GM12878 (cell line): Measurements from ENCODE around the gene MDH1B. TPM values are rescaled to one million over a fixed set of nuclear protein-coding genes. Genes with fewer than 3 reads are reported as not detected.

ENCODE experiments used
- ATAC-seq: fragments of 200-7000 bp; cut with Tn5 transposase; 3 replicates; pipeline ENCODE4 v1.9.1; 2020; ENCODE audit warnings: mild to moderate bottlenecking, moderate library complexity
- BruUV-seq: library from RNA; stranded (reverse); fragments of 400-500 nt; replicated peaks from 2 replicates; lab custom pipeline; 2021; lab: Mats Ljungman, UMichigan
- CTCF ChIA-PET: fragments of 300-600 bp; sonication (Branson Sonifier 250); formaldehyde crosslinking; extraction: SDS; loops from one replicate; lab custom pipeline; 2021; ENCODE audit warnings: inconsistent platforms; lab: Yijun Ruan, JAX
- POLR2A ChIA-PET: fragments of 350-600 bp; formaldehyde crosslinking; extraction: SDS; loops from one replicate; lab custom pipeline; 2021; ENCODE audit warnings: inconsistent platforms; lab: Charles Lee
- RAD21 ChIA-PET: fragments of 300-600 bp; sonication (Branson Sonifier 250); formaldehyde crosslinking; loops from one replicate; lab custom pipeline; 2023; ENCODE audit warnings: antibody characterized with exemption; ENCODE audit not compliant: unreplicated experiment; lab: Charles Lee
- SMC1A ChIA-PET: fragments of 300-600 bp; sonication (Branson Sonifier 250); formaldehyde crosslinking; loops from one replicate; lab custom pipeline; 2023; ENCODE audit not compliant: unreplicated experiment, uncharacterized antibody; lab: Charles Lee
- DNase-seq: peaks from one replicate; pipeline ENCODE4 v3.0.0-alpha.2; 2011; ENCODE audit warnings: low read depth, low spot score
- FAIRE-seq: peaks from 3 replicates; lab custom pipeline; 2011; peaks lifted over from hg19 to GRCh38; lab: Jason Lieb, UNC
- H2AFZ ChIP-seq: 2 replicates; pipeline ENCODE4 v1.6.0; 2011; ENCODE audit warnings: low read depth, low read length, control low read depth; ENCODE audit not compliant: control insufficient read depth
- H3K27ac ChIP-seq: 2 replicates; pipeline ENCODE4 v1.5.1; 2011; ENCODE audit warnings: control low read depth; ENCODE audit not compliant: control insufficient read depth, insufficient read depth
- H3K27me3 ChIP-seq, 2 experiments: replicated peaks in 1 of 2; 2 replicates each; pipeline versions ENCODE4 v1.6.0 to v1.6.1; 2011; ENCODE audit warnings: low read length in 1 of 2; ENCODE audit not compliant: control insufficient read depth in 2 of 2, insufficient read depth in 2 of 2
- H3K36me3 ChIP-seq, 2 experiments: 2 replicates each; pipeline ENCODE4 v1.5.1; 2011; ENCODE audit warnings: low read length in 1 of 2; ENCODE audit not compliant: control insufficient read depth in 2 of 2, insufficient read depth in 2 of 2
- H3K4me1 ChIP-seq: 2 replicates; pipeline ENCODE4 v1.6.1; 2011; ENCODE audit warnings: mild to moderate bottlenecking, low read length, moderate library complexity, mixed read lengths; ENCODE audit not compliant: control insufficient read depth, insufficient read depth
- H3K4me2 ChIP-seq: 2 replicates; pipeline ENCODE4 v1.6.0; 2011; ENCODE audit warnings: control low read depth; ENCODE audit not compliant: control insufficient read depth, insufficient read depth
- H3K4me3 ChIP-seq: fragments of 200-600 bp; sonication (generic); 2 replicates; pipeline ENCODE4 v1.5.1; 2016
- H3K79me2 ChIP-seq: 2 replicates; pipeline ENCODE4 v1.6.0; 2011; ENCODE audit warnings: low read length; ENCODE audit not compliant: control insufficient read depth, insufficient read depth
- H3K9ac ChIP-seq: 2 replicates; pipeline ENCODE4 v1.8.0; 2011; ENCODE audit warnings: low read length, control low read depth, mixed read lengths; ENCODE audit not compliant: control insufficient read depth, insufficient read depth
- H3K9me3 ChIP-seq: replicated peaks from 3 replicates; pipeline ENCODE4 v1.5.1; 2011; ENCODE audit warnings: mild to moderate bottlenecking, low read length; ENCODE audit not compliant: control insufficient read depth, insufficient read depth
- H4K20me1 ChIP-seq: 2 replicates; pipeline ENCODE4 v1.6.0; 2011; ENCODE audit not compliant: control insufficient read depth, insufficient read depth
- CBFB ChIP-seq: IDR thresholded peaks from 2 replicates; pipeline ENCODE4 v1.6.1; 2016; ENCODE audit warnings: antibody characterized with exemption, low read depth
- CHD2 ChIP-seq: IDR thresholded peaks from 2 replicates; pipeline ENCODE4 v1.6.1; 2011; ENCODE audit warnings: low read depth, low read length, improper control_type of control experiment, borderline replicate concordance
- DPF2 ChIP-seq: fragments of 450-650 bp; IDR thresholded peaks from 2 replicates; pipeline ENCODE4 v1.6.1; 2017; ENCODE audit warnings: mild to moderate bottlenecking
- EP300 ChIP-seq, 2 experiments: fragments of 150-350 bp in 1 of 2; IDR thresholded peaks; 2 replicates each; pipeline ENCODE4 v1.6.1; 2011 to 2012; ENCODE audit warnings: low read depth in 2 of 2, low read length in 2 of 2, borderline replicate concordance in 1 of 2, improper control_type of control experiment in 1 of 2, inconsistent platforms in 1 of 2; ENCODE audit not compliant: control insufficient read depth in 1 of 2
- GABPA ChIP-seq: IDR thresholded peaks from 2 replicates; pipeline ENCODE4 v1.6.1; 2014; ENCODE audit warnings: antibody characterized with exemption, low read depth, mild to moderate bottlenecking, inconsistent platforms
- GATAD2B ChIP-seq: fragments of 450-650 bp; conservative IDR thresholded peaks from 2 replicates; pipeline ENCODE4 v1.6.1; 2017; ENCODE audit warnings: low read depth, mild to moderate bottlenecking, moderate library complexity
- IRF4 ChIP-seq: IDR thresholded peaks from 2 replicates; pipeline ENCODE4 v1.6.1; 2011; ENCODE audit warnings: low read depth, low read length
- MEF2B ChIP-seq: fragments of 450-650 bp; IDR thresholded peaks from 2 replicates; pipeline ENCODE4 v1.6.1; 2018; ENCODE audit warnings: mild to moderate bottlenecking, moderate library complexity; ENCODE audit not compliant: partially characterized antibody, poor library complexity, severe bottlenecking
- MYB ChIP-seq: fragments of 150-350 bp; IDR thresholded peaks from 2 replicates; pipeline ENCODE4 v1.6.1; 2014; ENCODE audit warnings: mild to moderate bottlenecking, low read depth, low read length, borderline replicate concordance
- NRF1 ChIP-seq: conservative IDR thresholded peaks from 2 replicates; pipeline ENCODE4 v1.6.1; 2011; ENCODE audit warnings: mild to moderate bottlenecking, low read depth, low read length, improper control_type of control experiment
- RBBP5 ChIP-seq: fragments of 200-600 bp; sonication (generic); conservative IDR thresholded peaks from 2 replicates; pipeline ENCODE4 v1.6.1; 2016
- RUNX3 ChIP-seq: IDR thresholded peaks from 2 replicates; pipeline ENCODE4 v1.6.1; 2012; ENCODE audit warnings: low read length, inconsistent platforms
- SREBF1 ChIP-seq: IDR thresholded peaks from 2 replicates; pipeline ENCODE4 v1.6.1; 2012; ENCODE audit warnings: mild to moderate bottlenecking, low read length
- SREBF2 ChIP-seq: IDR thresholded peaks from 2 replicates; pipeline ENCODE4 v1.6.1; 2012; ENCODE audit warnings: mild to moderate bottlenecking, low read length
- STAT3 ChIP-seq: IDR thresholded peaks from 2 replicates; pipeline ENCODE4 v1.6.1; 2011; ENCODE audit warnings: low read depth, low read length, improper control_type of control experiment
- WGBS: methylation state at CpG from one replicate; pipeline ENCODE4 v1.1.6; 2016; ENCODE audit warnings: low lambda C conversion rate; ENCODE audit not compliant: insufficient replicate concordance, insufficient coverage; ENCODE audit errors: missing lambda C conversion rate; 5-methylcytosine and 5-hydroxymethylcytosine counted together
- in situ Hi-C: fragments of 300-500 bp; cut with MboI; formaldehyde crosslinking; loops from 9 replicates; pipeline ENCODE4 v1.14.3; 2018; ENCODE audit warnings: mixed read lengths
- intact Hi-C: fragments of 100-400 bp; cut with micrococcal nuclease; formaldehyde crosslinking; loops from one replicate; pipeline ENCODE4 v1.14.2; 2022; ENCODE audit not compliant: unreplicated experiment
- polyA plus RNA-seq, 11 experiments: library from polyadenylated mRNA; depleted of rRNA in 4 of 11; unstranded in 6 of 11; stranded (reverse) in 5 of 11; fragments of >200 nt; fragmentation: Nextera tagmentation in 4 of 11; fragmentation: Illumina TruSeq in 1 of 11; extraction: Ambion mirVana in 4 of 11; extraction: Trizol in 1 of 11; gene quantifications; 1 replicate in 1 of 11; 2 replicates in 10 of 11; pipeline versions ENCODE4 v1.2.1 to v1.2.3, GENCODE V29; 2011 to 2016; ENCODE audit warnings: inconsistent platforms in 2 of 11, missing spikeins in 2 of 11, low read depth in 1 of 11
- total RNA-seq, 4 experiments: library from RNA; depleted of rRNA in 3 of 4; stranded (reverse); fragments of >200 nt in 3 of 4; fragmentation: Illumina TruSeq in 1 of 4; extraction: Trizol in 1 of 4; gene quantifications; 2 replicates each; pipeline versions ENCODE4 v1.2.1 to v1.2.3, GENCODE V29; 2013 to 2021
- TF ChIP-seq, protein P1 (sequence below): fragments of 450-650 bp; conservative IDR thresholded peaks from 2 replicates; pipeline ENCODE4 v1.6.1; 2017; ENCODE audit warnings: mild to moderate bottlenecking, moderate library complexity
- TF ChIP-seq, protein P2 (sequence below): fragments of 450-650 bp; IDR thresholded peaks from 2 replicates; pipeline ENCODE4 v1.6.1; 2016; ENCODE audit warnings: mild to moderate bottlenecking
- TF ChIP-seq, protein P3 (sequence below): fragments of 450-650 bp; IDR thresholded peaks from 2 replicates; pipeline ENCODE4 v1.6.1; 2017; ENCODE audit warnings: antibody characterized with exemption, mild to moderate bottlenecking, moderate library complexity

MDH1B gene
- total and polyA plus RNA-seq, 10 of the 15 experiments (the other 5 are each of a cell fraction or from before 2014, with no cell fraction given), result 0.47 to 1.6 (median 0.98) TPM

DNA sequence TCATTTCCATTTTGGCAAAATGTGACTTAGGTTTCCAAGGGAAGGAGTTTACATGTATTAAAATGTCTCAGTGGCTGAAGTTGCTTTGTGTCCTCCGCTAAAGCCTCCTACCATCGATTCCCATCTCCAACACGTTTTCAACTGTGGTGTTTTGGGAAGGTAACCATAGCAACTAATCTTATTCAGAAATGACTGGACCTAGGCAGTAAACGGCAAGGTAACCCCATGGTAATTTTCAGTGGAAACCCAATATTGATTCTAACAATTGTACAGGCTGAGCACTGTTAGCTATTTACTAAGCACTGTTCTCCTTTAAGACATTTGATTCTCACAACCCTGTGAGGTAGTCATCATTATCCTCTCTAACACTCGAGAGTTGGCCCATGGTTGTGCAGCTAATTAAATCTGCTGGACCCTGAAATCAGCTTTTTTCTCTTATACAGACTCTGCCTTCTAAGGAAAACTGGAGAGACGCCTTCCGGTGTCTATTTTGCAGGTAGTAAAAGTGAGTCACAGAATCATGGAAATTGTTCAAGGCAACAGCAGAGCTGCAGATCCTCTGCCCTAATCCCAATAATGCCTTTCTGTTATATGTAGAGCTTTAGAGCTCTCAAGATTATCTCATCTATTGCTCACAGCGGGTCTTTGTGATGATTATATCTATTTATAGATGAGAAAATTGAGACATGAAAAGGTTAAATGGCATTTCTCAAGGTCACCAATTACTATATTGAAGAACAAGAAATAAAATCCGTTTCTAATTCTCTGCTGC, 36.5 kb upstream of the MDH1B start:
- Histone ChIP-seq H3K36me3 (no peaks in the 10 kb centered on the region), H2AFZ (no peak overlapping the region), H3K4me3 (no peak overlapping the region), H3K4me2 (no peak overlapping the region), H3K9ac (no peak overlapping the region), H3K4me1 (peaks cover 3% of the 10 kb centered on the region), H3K9me3 (no peaks in the 10 kb centered on the region), H3K27ac (no peak overlapping the region), H3K79me2 (no peaks in the 10 kb centered on the region), H4K20me1 (no peaks in the 10 kb centered on the region), H3K27me3 (no peaks in the 10 kb centered on the region)
- BruUV-seq, result no TSS peak
- TF ChIP-seq STAT3 (no peak), CHD2 (no peak), MYB (no peak), RBBP5 (no peak), DPF2 (no peak), SREBF1 (no peak), MEF2B (no peak), GATAD2B (no peak), SREBF2 (no peak), EP300 (IDR thresholded peaks at IDR 0.05; ENCODE audit: borderline replicate concordance in 1 of 2, control insufficient read depth in 1 of 2, low read depth in 2 of 2, low read length in 2 of 2) (no peak), GABPA (no peak), IRF4 (no peak), RUNX3 (no peak), CBFB (no peak), NRF1 (no peak)
- TF ChIP-seq, protein P1, sequence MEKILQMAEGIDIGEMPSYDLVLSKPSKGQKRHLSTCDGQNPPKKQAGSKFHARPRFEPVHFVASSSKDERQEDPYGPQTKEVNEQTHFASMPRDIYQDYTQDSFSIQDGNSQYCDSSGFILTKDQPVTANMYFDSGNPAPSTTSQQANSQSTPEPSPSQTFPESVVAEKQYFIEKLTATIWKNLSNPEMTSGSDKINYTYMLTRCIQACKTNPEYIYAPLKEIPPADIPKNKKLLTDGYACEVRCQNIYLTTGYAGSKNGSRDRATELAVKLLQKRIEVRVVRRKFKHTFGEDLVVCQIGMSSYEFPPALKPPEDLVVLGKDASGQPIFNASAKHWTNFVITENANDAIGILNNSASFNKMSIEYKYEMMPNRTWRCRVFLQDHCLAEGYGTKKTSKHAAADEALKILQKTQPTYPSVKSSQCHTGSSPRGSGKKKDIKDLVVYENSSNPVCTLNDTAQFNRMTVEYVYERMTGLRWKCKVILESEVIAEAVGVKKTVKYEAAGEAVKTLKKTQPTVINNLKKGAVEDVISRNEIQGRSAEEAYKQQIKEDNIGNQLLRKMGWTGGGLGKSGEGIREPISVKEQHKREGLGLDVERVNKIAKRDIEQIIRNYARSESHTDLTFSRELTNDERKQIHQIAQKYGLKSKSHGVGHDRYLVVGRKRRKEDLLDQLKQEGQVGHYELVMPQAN, result no peak
- TF ChIP-seq, protein P2, sequence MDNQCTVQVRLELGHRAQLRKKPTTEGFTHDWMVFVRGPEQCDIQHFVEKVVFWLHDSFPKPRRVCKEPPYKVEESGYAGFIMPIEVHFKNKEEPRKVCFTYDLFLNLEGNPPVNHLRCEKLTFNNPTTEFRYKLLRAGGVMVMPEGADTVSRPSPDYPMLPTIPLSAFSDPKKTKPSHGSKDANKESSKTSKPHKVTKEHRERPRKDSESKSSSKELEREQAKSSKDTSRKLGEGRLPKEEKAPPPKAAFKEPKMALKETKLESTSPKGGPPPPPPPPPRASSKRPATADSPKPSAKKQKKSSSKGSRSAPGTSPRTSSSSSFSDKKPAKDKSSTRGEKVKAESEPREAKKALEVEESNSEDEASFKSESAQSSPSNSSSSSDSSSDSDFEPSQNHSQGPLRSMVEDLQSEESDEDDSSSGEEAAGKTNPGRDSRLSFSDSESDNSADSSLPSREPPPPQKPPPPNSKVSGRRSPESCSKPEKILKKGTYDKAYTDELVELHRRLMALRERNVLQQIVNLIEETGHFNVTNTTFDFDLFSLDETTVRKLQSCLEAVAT, result no peak
- TF ChIP-seq, protein P3, sequence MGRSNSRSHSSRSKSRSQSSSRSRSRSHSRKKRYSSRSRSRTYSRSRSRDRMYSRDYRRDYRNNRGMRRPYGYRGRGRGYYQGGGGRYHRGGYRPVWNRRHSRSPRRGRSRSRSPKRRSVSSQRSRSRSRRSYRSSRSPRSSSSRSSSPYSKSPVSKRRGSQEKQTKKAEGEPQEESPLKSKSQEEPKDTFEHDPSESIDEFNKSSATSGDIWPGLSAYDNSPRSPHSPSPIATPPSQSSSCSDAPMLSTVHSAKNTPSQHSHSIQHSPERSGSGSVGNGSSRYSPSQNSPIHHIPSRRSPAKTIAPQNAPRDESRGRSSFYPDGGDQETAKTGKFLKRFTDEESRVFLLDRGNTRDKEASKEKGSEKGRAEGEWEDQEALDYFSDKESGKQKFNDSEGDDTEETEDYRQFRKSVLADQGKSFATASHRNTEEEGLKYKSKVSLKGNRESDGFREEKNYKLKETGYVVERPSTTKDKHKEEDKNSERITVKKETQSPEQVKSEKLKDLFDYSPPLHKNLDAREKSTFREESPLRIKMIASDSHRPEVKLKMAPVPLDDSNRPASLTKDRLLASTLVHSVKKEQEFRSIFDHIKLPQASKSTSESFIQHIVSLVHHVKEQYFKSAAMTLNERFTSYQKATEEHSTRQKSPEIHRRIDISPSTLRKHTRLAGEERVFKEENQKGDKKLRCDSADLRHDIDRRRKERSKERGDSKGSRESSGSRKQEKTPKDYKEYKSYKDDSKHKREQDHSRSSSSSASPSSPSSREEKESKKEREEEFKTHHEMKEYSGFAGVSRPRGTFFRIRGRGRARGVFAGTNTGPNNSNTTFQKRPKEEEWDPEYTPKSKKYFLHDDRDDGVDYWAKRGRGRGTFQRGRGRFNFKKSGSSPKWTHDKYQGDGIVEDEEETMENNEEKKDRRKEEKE, result no peak
- ChIA-PET POLR2A (no interaction called here), SMC1A (interaction anchor here (0.5 to 3.2 kb wide), 12 partner anchors 10 to 675 kb away, joined by 3 to 24 read pairs (median 3); partner anchors contain the start of genes FASTKD2 and MDH1B), CTCF (interaction anchor here (0.6 to 4.0 kb wide), 14 partner anchors 10 to 703 kb away, joined by 3 to 44 read pairs (median 5); no protein-coding TSS in a partner anchor), RAD21 (interaction anchor here (0.7 to 4.4 kb wide), 8 partner anchors 41 to 671 kb away, joined by 3 to 34 read pairs (median 4); no protein-coding TSS in a partner anchor)
- FAIRE-seq (no peak), DNase-seq (no peak), ATAC-seq (no peak)
- intact Hi-C loops, result loop anchor here (10.0 kb wide), 2 partner anchors 273 to 553 kb away; no protein-coding TSS in a partner anchor
- WGBS, result 74% methylated on average over 9 of the region's 9 CpGs
- in situ Hi-C loops, result no loop called here
